Measurements from ENCODE around the gene CHST8.

DNA sequence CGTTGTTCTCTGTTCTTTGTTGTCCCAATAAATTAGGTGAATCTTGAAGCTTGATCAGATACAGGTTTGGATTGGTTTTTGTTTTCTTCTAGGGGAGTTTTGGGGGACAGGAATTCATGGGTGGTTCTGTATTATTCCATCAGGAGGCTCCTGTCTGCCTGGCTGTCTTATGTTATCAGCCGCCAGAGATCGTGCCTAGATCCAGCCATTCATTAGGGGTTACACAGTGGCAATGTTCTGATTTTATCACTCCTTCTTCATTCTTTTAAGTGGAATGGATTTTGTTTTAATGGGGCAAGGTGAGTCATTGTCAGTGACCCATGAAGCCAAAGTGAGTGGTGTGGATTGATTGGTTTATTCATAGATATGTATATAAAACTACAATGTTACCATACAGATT is 71.9 kb downstream of the CHST8 start:
- TF ChIP-seq, protein P1, sequence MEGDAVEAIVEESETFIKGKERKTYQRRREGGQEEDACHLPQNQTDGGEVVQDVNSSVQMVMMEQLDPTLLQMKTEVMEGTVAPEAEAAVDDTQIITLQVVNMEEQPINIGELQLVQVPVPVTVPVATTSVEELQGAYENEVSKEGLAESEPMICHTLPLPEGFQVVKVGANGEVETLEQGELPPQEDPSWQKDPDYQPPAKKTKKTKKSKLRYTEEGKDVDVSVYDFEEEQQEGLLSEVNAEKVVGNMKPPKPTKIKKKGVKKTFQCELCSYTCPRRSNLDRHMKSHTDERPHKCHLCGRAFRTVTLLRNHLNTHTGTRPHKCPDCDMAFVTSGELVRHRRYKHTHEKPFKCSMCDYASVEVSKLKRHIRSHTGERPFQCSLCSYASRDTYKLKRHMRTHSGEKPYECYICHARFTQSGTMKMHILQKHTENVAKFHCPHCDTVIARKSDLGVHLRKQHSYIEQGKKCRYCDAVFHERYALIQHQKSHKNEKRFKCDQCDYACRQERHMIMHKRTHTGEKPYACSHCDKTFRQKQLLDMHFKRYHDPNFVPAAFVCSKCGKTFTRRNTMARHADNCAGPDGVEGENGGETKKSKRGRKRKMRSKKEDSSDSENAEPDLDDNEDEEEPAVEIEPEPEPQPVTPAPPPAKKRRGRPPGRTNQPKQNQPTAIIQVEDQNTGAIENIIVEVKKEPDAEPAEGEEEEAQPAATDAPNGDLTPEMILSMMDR (conservative IDR thresholded peaks at IDR 0.05 in 1 of 2, IDR thresholded peaks at IDR 0.05 in 1 of 2; ENCODE audit: extremely low read depth in 1 of 2, insufficient read depth in 1 of 2, low read depth in 1 of 2, low read length in 2 of 2), result no peak
- TF ChIP-seq EZH2 (IDR thresholded peaks at IDR 0.05; ENCODE audit: borderline replicate concordance, low read length), result no peak

All from mammary epithelial cell (primary cell).